HG03439 (cell line): Measurements from ENCODE around the gene NOS1AP.

Experiments
- ATAC-seq: cut with Tn5 transposase; IDR thresholded peaks from one replicate; pipeline ENCODE4 v1.9.1; 2021; ENCODE audit warnings: mild to moderate bottlenecking, moderate library complexity; ENCODE audit not compliant: unreplicated experiment

NOS1AP gene

GRCh38 chr1:162088281-162088969 is 18.9 kb downstream of the NOS1AP start:
- ATAC-seq = no peak

GRCh38 chr1:162089748-162090147 is 20.3 kb downstream of the NOS1AP start:
- no peak for ATAC-seq

GRCh38 chr1:162090378-162090777 is 20.9 kb downstream of the NOS1AP start:
- ATAC-seq = no peak

GRCh38 chr1:162091681-162092524 is 22.4 kb downstream of the NOS1AP start:
- no peak for ATAC-seq

GRCh38 chr1:162093095-162093494 is 23.6 kb downstream of the NOS1AP start:
- no peak for ATAC-seq

GRCh38 chr1:162094271-162094670 is 24.8 kb downstream of the NOS1AP start:
- ATAC-seq = no peak

- ATAC-seq = no peak
Observed at GRCh38 chr1:162094723-162095122, 25.2 kb downstream of the NOS1AP start.

- ATAC-seq = no peak
Observed at GRCh38 chr1:162107911-162108310, 38.4 kb downstream of the NOS1AP start.

- ATAC-seq = no peak
Observed at GRCh38 chr1:162108426-162108825, 38.9 kb downstream of the NOS1AP start.

- no peak for ATAC-seq
Observed at GRCh38 chr1:162110910-162111309, 41.4 kb downstream of the NOS1AP start.

- ATAC-seq = no peak
Observed at GRCh38 chr1:162111572-162111971, 42.1 kb downstream of the NOS1AP start.

- no peak for ATAC-seq
Observed at GRCh38 chr1:162113419-162113818, 43.9 kb downstream of the NOS1AP start.

GRCh38 chr1:162117039-162117774 is 47.7 kb downstream of the NOS1AP start:
- ATAC-seq = no peak

GRCh38 chr1:162118063-162118462 is 48.6 kb downstream of the NOS1AP start:
- ATAC-seq = no peak

- no peak for ATAC-seq
Observed at GRCh38 chr1:162128693-162129356, 59.3 kb downstream of the NOS1AP start.

GRCh38 chr1:162130308-162130707 is 60.8 kb downstream of the NOS1AP start:
- no peak for ATAC-seq

GRCh38 chr1:162131400-162132321 is 62.2 kb downstream of the NOS1AP start:
- no peak for ATAC-seq

GRCh38 chr1:162133566-162133965 is 64.1 kb downstream of the NOS1AP start:
- no peak for ATAC-seq

- ATAC-seq = no peak
Observed at GRCh38 chr1:162134646-162135045, 65.2 kb downstream of the NOS1AP start.

GRCh38 chr1:162135271-162135775 is 65.8 kb downstream of the NOS1AP start:
- ATAC-seq = no peak
